Epithelial cell of esophagus (primary cell): ENCODE measurements around the gene VCL.
"Not testable (repeated sequence)": the region's sequence is repeated elsewhere in the genome, so short reads cannot be mapped to it uniquely, and the experiment has no call there.

Experiments used
- DNase-seq: peaks from one replicate; pipeline ENCODE4 v3.0.0; 2010; ENCODE audit warnings: low read depth
- H3K4me3 ChIP-seq: 2 replicates; pipeline ENCODE4 v1.5.1; 2011; ENCODE audit warnings: mild to moderate bottlenecking, low read length, control low read depth
- TF ChIP-seq, protein P1 (sequence below): IDR thresholded peaks from 2 replicates; pipeline ENCODE4 v1.5.1; 2011; ENCODE audit warnings: low read depth, mild to moderate bottlenecking, low read length, control low read depth, inconsistent platforms; ENCODE audit not compliant: insufficient read depth; ENCODE audit errors: missing control alignments

The VCL gene

DNA sequence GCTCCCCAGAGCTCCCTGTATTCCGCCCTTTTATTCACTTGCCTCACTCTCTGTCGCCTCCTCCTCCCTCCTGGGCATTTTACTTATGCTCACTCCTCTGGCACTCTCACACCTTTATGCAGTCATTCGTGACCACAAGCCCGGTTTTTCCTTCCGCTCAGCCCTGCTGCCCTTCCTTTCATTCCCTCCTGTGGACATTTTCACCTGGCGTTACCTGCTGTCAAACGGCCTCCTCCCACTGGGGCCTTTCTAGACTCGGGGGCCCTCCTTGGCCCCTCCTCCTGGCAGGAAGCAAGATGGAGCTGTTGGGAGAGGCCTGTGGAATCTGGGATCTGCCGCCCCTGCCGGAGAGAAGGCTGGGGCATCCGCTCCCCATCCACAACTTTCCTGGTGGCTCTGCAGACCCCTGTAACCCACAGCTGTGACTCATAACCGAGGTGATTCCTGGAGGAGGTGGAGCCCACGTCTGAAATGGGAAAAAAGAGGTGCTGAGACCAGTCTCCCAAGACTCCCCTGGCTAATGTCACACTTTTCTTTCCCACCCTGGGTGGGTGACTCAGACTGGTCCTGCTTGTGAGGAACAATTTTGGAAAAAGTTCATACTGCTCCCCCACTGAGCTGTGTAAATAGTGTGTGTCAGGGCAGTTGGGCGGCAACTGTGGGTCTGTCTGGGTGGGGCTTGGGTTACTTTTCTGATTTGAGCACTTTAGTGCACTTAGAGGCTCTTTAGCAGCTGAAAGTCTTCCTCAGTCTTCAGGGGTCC is 1.2 kb downstream of the VCL start:
- TF ChIP-seq, protein P1, sequence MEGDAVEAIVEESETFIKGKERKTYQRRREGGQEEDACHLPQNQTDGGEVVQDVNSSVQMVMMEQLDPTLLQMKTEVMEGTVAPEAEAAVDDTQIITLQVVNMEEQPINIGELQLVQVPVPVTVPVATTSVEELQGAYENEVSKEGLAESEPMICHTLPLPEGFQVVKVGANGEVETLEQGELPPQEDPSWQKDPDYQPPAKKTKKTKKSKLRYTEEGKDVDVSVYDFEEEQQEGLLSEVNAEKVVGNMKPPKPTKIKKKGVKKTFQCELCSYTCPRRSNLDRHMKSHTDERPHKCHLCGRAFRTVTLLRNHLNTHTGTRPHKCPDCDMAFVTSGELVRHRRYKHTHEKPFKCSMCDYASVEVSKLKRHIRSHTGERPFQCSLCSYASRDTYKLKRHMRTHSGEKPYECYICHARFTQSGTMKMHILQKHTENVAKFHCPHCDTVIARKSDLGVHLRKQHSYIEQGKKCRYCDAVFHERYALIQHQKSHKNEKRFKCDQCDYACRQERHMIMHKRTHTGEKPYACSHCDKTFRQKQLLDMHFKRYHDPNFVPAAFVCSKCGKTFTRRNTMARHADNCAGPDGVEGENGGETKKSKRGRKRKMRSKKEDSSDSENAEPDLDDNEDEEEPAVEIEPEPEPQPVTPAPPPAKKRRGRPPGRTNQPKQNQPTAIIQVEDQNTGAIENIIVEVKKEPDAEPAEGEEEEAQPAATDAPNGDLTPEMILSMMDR = peak; percentile 52
- DNase-seq = peak; percentile 74
- peak overlapping the region; percentile 80 for H3K4me3 ChIP-seq

DNA sequence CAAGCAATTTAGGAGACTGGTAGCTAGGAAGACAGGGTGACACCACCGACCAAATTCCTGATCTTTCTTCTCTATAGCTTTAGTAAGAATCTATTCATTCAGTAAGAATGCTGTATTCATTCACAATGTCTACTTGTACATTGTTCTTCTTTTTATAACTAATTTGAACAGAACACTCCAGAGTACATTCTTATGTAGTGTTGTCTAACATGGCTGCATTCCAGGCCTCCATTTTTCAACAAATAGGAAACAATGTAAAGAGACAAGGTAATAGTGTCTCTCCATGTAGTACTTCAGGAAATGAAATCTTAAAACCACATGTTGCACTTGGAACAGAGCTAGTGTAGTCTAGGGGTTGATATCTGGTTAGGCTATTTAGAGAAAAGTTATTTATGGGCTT is 1.8 kb downstream of the VCL start:
- DNase-seq = no peak

DNA sequence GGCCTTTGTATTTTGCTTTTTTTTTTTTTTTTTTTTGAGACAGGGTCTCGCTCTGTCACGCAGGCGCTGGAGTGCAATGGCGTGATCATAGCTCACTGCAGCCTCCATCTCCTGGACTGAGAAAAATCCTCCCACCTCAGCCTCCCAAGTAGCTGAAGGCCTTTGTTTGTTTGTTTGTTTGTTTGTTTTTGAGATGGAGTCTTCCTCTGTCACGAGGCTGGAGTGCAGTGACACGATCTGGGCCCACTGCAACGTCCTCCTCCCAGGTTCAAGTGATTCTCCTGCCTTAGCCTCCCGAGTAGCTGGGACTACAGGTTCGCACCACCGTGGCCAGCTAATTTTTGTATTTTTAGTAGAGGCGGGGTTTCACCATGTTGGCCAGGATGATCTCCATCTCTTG is 2.3 kb downstream of the VCL start:
- H3K4me3 ChIP-seq, DNase-seq: not testable (repeated sequence)

More for the DNA sequence above, 1.8 kb downstream of the VCL start:
- TF ChIP-seq, protein P1 = no peak
- peak overlapping the region; percentile 80 for H3K4me3 ChIP-seq

DNA sequence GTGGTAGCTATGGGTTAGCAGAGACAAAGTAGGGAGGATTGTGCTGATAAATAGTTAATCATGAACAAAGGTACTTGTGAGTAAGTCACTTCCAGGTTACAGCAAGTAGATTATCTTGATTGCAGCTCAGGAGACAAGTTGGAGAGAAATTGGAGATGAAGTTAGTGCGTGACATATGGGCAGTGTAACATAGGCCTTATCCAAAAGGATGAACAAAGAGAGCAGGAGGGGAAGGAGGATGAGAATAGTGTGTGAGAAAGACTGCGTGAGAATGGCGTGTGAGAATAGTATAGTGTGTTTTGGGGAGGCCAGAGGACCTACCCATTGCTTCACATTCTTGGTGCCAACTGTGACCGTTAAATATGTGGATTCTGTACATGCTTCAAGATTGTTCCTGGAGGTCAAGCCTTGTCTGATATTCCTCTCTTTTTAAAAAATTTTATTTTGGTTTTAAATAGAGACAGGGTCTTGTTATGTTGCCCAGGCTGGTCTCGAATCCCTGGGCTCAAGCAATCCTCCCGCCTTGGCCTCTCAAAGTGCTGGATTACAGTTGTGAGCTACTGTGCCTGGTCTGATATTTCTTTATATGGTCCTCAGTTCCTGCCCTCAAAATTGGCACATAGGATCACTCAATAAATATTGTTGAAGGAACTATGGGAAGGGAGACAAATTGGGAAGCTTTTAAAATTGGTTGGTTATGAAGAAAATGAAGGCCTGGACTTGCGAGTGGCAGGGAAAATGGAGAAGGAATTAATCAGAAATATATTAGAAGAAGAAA is 3.2 kb downstream of the VCL start:
- TF ChIP-seq, protein P1 = no peak
- peak; percentile 22 for DNase-seq
- no peak overlapping the region for H3K4me3 ChIP-seq

DNA sequence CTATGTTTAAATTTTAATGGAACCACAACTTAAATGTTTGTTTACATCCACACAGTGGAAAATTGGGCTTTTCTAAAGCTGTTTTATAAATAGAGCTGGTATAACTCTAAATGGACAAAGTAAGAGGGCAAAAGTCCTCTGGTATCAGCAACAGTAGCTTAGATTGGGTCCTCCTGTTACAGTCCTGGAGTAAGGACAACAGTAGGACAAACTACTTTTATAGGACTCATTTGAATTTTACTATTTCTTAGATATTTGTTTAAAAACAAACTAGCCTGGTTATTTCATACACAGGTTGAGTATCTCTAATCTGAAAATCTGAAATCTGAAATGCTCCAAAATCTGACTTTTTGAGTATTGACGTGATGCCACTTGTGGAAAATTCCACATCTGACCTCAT is 8.4 kb downstream of the VCL start:
- TF ChIP-seq, protein P1 = no peak
- DNase-seq = no peak
- no peak overlapping the region for H3K4me3 ChIP-seq

DNA sequence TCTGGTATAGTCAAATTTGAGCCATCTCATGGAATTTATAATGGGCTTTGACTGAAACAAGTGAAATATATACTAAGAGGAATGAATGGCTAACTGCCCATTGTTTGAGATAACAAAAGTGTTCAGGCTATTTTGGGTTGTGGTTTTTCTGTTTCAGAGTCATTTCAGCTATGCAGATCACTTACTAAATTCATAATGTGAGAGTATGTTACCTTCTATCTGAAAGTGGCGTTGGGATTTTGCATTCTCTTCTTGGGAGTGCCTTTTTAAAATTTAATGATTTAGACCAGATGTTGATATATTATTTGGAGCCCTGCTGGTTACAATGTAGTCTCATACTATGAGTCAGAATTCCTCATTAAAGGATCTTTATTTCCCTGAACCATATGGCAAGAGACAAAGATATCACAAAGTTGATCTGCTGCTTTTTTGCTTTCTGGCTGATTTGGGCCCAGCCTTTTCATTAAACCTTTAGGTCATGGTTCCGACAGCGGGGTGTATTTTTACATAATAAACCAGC is 10.4 kb downstream of the VCL start:
- no peak for DNase-seq
- TF ChIP-seq, protein P1 = no peak

DNA sequence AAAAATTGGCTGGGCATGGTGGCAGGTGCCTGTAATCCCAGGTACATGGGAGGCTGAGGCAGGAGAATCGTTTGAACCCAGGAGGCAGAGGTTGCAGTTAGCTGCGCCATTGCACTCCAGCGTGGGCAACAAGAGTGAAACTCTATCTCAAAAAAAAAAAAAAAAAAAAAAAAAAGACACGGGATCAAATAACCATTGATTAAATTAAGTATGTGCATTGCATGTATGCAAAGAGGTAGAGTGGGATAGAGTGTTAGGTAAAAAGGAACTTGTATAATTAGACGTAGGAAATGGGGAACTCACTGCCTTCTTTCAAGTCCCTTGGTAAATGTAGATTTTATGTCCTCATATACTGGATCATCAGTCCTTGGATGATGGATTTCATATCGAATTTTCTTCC is 13.1 kb downstream of the VCL start:
- TF ChIP-seq, protein P1 = no peak
- no peak for DNase-seq
- no peak overlapping the region for H3K4me3 ChIP-seq

More for the DNA sequence above, 10.4 kb downstream of the VCL start:
- H3K4me3 ChIP-seq = no peak overlapping the region
